ENCODE measurements around the gene ASXL1. TPM values are rescaled to one million over a fixed set of nuclear protein-coding genes. Genes with fewer than 3 reads are reported as not detected.

ASXL1 gene
- total RNA-seq, 1 experiment from 2014 or later, result 52.2 TPM

GRCh38 chr20:32358883-32359632 lies 927 bp downstream of the ASXL1 start:
- Histone ChIP-seq H3K4me2 (ENCODE audit: low read length) (peak overlapping the region; percentile 78), H3K4me3 (replicated peaks in 1 of 2; ENCODE audit: low read depth in 1 of 2, low read length in 2 of 2) (peak overlapping the region; percentile 88 to 92), H3K79me2 (ENCODE audit: insufficient read depth, low read length) (peaks cover 53% of the 10 kb centered on the region), H3K9me3 (ENCODE audit: control insufficient read depth in 1 of 2, insufficient read depth in 1 of 2, low read depth in 1 of 2, low read length in 2 of 2) (no peaks in the 10 kb centered on the region), H3K9ac (ENCODE audit: low read length) (peak overlapping the region; percentile 85), H3K27me3 (ENCODE audit: insufficient read depth, low read length) (no peaks in the 10 kb centered on the region), H3K9me2 (ENCODE audit: insufficient read depth) (no peaks in the 10 kb centered on the region), H2AFZ (ENCODE audit: low read depth, low read length, poor library complexity, severe bottlenecking) (no peak overlapping the region), H4K20me1 (ENCODE audit: insufficient read depth) (0 out of 2 replicates have a peak, but pooled peaks cover 4% of the 10 kb centered on the region), H3K36me3 (ENCODE audit: control insufficient read depth in 1 of 2, insufficient read depth in 2 of 2, low read length in 2 of 2) (no peaks in the 10 kb centered on the region), H3K27ac (ENCODE audit: low read depth, low read length) (peak overlapping the region; percentile 63), H3K4me1 (ENCODE audit: control insufficient read depth in 1 of 2, insufficient read depth in 2 of 2, low read length in 2 of 2) (peaks cover 39 to 47% of the 10 kb centered on the region in 2 experiments)
- no peak for DNase-seq (ENCODE audit: low read depth, low spot score)
- POLR2A ChIA-PET, result interaction anchor here (1.1 kb wide), 1 partner anchor 19 kb away, joined by 3 read pairs; no protein-coding TSS in a partner anchor
- ATAC-seq, result peak; percentile 58
- TF ChIP-seq POLR2AphosphoS5 (IDR thresholded peaks at IDR 0.05; ENCODE audit: low read depth, low read length), result peak; percentile 43
- no peak for TF ChIP-seq SRF (IDR thresholded peaks at IDR 0.05; ENCODE audit: low read depth)
- no peak for TF ChIP-seq REST (IDR thresholded peaks at IDR 0.05; ENCODE audit: low read depth)
- RAD21 ChIA-PET (ENCODE audit: low non-redundant PET in 1 of 2, low total read pairs in 2 of 2, uncharacterized antibody in 2 of 2, unreplicated experiment in 2 of 2), result interaction anchor here in 1 of 2 experiments (0.6 kb wide), 1 partner anchor 10 kb away, joined by 3 read pairs; no protein-coding TSS in a partner anchor
- CTCF ChIA-PET, result no interaction called here
- intact Hi-C loops (cut with micrococcal nuclease), result loop anchor here (2.0 kb wide), 1 partner anchor 126 kb away; no protein-coding TSS in a partner anchor
- no TSS peak for BruUV-seq (replicated peaks)
